Measurements from ENCODE around the gene UBE2G1.

Gene UBE2G1

DNA sequence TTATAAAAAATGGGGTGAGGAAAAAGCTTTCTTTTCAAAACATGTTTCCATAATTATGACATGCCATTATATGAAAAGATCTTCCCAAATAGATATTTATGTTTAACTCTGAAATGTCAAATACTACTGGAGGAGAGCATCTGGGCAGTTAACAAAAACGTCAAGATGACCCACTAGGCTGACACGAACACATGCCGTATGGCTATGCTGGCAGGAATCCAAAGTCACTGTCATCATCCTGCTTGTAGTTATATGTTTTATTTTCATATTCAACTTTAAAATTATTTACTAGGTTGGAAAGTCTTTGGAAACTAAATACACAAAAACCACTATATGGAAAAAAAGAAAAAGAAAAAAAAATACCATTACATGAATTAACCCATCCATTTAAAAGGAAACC, 130.0 kb downstream of the UBE2G1 start:
- FAIRE-seq, result no peak

DNA sequence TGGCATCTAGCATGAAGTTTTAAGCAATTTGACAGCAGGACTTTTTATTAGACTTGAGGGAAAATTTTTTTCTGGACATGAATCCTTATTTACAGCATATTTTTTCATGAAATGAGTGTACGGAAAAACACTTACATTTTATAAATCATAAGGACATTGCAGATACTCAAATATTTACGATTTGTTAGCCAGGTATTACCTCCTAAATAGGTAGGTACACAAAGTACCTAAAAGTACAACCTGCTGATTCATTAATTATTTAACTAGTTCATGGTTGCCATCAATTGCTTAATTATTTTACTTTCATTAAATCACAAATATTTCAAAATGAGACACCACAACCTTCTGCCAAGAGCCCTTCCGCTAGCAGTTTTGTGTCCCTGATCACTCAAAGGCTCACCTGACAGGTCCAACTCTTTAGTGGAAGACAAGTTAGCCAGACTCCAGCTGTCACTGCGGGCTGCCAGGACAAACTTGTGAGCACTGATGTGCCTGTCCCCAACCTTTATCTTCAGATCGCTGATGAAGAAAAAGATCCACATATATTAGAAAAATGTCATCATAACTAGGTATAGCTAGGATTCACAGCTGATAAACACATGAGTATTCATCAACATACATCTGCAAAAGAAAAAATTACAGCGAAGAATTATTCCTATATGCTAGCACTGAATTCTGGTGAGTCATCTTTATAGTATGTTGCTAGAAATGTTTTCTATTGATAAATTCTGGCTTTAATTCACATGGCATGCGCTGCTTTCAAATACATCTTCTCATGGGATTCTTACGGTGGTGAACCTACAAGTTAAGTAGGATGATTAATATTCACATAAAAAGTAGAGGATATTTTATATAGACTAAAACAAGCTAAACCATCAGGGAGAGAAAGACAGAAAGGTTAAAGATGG, 130.8 kb downstream of the UBE2G1 start:
- FAIRE-seq, result no peak

DNA sequence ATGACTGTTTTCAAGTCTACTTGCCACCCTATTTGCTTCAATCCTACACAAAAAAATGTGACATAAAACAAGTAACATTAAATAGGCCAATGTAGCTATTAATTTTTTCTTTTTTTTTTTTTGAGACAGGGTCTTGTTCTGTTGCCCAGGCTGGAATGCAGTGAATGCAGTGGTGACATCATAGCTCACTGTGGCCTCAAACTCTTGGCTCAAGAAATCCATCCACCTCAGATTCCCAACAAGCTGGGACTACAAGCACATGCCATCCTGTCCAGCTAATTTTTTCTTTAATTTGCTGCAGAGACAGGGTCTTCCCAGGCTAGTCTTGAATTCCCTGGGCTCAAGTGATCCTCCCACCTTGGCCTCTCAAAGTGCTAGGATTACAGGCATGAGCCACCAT, 132.1 kb downstream of the UBE2G1 start:
- FAIRE-seq, result no peak

DNA sequence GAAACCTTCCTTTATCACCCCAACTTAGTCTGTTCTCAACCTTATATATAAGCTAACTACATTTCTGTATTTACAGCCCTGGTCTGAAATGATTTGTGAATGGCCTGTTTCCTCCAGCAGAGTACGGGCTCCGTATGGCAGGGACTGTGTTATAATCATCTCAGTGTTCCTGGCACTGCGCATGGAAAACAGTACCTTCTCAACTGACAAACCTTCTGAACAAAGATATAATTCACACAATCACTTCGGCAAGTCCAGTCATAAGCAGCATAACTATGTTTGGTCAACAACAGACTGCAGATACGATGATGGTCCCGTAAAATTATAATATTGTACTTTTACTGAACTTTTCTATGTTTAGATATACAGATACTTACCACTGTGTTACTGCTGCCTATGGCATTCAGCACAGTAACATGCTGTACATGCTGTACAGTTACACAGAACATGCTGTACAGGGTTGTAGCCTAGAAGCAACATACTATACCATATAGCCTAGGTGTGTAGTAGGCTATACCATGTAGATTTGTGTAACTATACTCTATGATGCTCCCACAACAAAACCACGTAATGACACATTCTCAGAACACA, 132.7 kb downstream of the UBE2G1 start:
- no peak for FAIRE-seq

DNA sequence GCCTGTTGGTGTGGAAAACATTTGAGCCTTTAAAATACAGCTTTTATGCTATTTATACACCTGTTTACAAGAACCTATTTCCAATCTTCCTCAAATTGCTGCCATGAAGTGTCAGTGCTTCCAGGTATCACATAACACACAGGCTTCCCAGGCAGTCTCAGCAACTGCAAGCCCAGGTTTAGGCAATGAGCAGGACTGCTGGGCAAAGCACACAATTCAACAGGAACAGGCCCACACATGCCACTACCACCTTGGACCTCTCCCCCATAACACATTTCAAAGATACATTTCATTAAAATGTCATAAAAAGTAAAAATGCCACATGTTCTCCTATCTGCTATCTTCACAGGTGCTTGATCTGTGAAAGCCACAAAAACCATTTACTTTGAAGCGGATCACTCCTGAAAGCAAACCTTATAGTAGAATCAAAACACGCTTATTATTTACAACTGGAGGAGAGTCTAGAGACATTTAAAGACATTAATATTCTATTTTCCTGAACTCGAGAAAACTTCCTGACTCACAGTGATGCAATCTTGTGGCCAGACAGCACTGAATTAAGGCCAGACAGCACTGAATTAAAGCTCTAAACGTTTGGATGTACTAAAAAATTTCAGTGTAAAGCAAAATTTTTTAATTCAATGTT, 134.2 kb downstream of the UBE2G1 start:
- FAIRE-seq, result no peak

DNA sequence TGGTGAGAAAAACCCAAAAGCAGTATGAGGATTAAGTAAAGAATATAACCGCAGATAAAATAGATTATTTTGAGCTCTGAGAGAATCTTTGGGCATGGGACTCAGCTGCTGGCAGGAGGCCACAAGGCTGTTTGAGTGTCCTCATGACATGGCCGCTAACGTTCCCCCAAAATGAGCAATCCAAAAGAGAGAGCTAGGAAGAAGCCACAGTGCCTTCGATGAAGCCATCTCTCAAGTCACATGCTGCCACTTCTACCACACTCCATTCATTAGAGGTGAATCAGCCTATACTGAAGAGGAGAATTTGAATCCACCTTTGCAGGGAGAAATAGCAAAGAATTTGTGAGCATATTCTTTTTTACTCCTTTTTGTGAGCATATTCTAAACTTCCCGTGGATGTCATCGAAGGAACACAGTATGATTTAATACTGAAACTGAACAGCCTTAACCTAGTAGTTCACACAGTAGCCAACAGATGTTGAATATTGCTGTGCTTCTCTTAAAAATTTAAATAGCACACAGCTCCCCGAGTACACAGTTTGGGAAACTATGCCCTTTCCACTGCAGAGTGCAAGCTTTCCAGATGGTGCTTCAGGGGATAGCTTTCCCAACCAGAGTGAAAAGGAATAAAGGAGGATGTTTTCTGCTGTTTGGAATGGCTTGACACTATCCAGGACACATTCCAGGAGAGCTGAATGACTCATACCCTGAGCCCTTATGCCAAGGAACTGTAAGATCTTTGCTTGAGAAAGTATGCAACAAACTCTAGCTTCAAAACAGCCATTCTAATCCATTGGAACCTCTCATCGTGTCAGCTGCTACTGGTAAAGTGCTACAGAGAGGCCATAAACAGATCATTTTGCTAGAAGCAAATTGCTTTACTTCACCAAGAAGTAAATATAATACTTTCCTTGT, 136.6 kb downstream of the UBE2G1 start:
- FAIRE-seq, result no peak

DNA sequence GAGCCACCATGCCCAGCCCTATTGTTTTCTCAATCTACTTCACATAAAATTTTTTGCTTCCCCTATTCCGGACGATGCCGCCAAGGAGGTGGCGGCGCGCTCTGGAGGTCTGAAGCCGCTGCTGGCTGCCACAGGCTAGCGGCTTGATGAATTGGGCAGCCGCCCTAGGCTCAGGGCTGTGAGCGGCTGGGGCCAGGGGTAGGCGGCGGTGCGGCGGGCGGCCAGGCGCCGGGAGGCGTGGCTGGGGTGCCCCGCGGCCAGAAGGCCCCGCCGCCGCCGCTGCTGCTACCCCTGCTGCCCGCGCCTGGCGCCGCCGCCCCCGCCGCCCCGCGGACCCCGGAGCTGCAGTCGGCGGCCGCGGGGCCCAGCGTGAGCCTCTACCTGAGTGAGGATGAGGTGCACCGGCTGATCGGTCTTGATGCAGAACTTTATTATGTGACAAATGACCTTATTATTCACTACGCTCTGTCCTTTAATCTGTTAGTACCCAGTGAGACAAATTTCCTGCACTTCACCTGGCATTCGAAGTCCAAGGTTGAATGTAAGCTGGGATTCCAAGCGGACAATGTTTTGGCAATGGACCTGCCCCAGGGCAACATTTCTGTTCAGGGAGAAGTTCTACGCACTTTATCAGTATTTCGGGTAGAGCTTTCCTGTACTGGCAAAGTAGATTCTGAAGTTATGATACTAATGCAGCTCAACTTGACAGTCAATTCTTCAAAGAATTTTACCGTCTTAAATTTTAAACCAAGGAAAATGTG, 144.4 kb downstream of the UBE2G1 start:
- FAIRE-seq, result no peak

DNA sequence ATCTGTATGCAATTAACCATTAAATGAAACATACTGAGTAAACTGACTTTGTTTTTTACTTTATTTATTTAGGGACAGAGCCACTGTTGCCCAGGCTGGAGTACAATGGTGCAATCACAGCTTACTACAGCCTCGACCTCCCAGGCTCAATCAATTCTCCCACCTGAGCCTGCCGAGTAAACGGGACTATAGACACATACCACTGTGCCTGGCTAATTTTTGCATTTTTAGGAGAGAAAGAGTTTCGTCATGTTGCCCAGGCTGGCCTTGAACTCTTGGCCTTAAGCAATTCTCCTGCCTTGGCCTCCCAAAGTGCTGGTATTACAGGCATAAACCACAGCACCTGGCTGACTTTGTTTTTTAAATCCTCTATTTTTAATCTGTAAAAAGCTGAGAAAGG, 145.3 kb downstream of the UBE2G1 start:
- FAIRE-seq, result no peak

DNA sequence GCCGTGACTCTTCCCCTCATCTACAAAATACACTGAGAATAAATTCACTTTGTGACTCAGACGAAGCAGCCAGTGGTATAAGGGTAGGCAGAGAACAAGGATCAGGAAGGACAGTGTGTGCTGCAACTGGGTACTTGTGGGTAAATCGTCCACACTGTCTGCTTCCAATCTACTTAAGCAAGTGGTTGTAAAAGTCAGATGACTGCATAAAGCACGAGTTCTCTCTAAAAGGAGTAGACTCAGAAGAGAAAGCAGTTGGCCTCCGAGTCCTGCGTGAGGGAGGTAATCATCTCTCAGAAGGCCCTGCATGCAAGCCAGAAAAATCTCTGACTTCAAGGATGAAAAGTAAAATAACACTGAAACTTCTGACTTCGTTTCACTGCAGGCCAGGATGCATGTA, 145.8 kb downstream of the UBE2G1 start:
- no peak for FAIRE-seq
